HEK293 (cell line): ENCODE data around the gene CEP170B.
A peak's percentile ranks its signal among the peaks of the same experiment; 100 is the strongest.

Source experiments
- EGR2 ChIP-seq: fragments of 450-650 bp; formaldehyde crosslinking; IDR thresholded peaks from 2 replicates; pipeline ENCODE4 v1.5.1; 2016; ENCODE audit warnings: low read depth, missing biosample characterization, missing genetic modification characterization
- GLIS1 ChIP-seq: fragments of 450-650 bp; formaldehyde crosslinking; IDR thresholded peaks from 2 replicates; pipeline ENCODE4 v1.5.1; 2016; ENCODE audit warnings: missing biosample characterization, missing genetic modification characterization
- OSR2 ChIP-seq: fragments of 450-650 bp; formaldehyde crosslinking; IDR thresholded peaks from 2 replicates; pipeline ENCODE4 v1.5.1; 2016; ENCODE audit warnings: missing biosample characterization, missing genetic modification characterization
- SP2 ChIP-seq: fragments of 450-650 bp; formaldehyde crosslinking; IDR thresholded peaks from 2 replicates; pipeline ENCODE4 v1.5.1; 2016; ENCODE audit warnings: missing biosample characterization, missing genetic modification characterization
- TCF7L2 ChIP-seq: IDR thresholded peaks from 2 replicates; pipeline ENCODE4 v1.6.1; 2011; ENCODE audit warnings: low read depth, mild to moderate bottlenecking, inconsistent platforms, low read length, moderate library complexity, borderline replicate concordance
- ZBTB26 ChIP-seq: fragments of 450-650 bp; formaldehyde crosslinking; optimal IDR thresholded peaks from 2 replicates; pipeline ENCODE3; 2016; ENCODE audit warnings: missing biosample characterization, mild to moderate bottlenecking, missing genetic modification characterization
- ZFP69B ChIP-seq: fragments of 450-650 bp; formaldehyde crosslinking; IDR thresholded peaks from 2 replicates; pipeline ENCODE4 v1.5.1; 2016; ENCODE audit warnings: missing biosample characterization, missing genetic modification characterization
- ZNF148 ChIP-seq: fragments of 450-650 bp; formaldehyde crosslinking; IDR thresholded peaks from 2 replicates; pipeline ENCODE4 v1.5.0; 2017; ENCODE audit warnings: missing biosample characterization, missing genetic modification characterization, borderline replicate concordance
- ZNF184 ChIP-seq: fragments of 450-650 bp; IDR thresholded peaks from 2 replicates; pipeline ENCODE4 v1.5.1; 2018; ENCODE audit warnings: missing biosample characterization, mild to moderate bottlenecking, missing genetic modification characterization
- ZNF274 ChIP-seq, 2 experiments: fragments of 200-500 bp in 1 of 2; fragments of 450-650 bp in 1 of 2; sonication (Bioruptor generic) in 1 of 2; formaldehyde crosslinking in 1 of 2; IDR thresholded peaks; 2 replicates each; pipeline versions ENCODE4 v1.5.1 to v1.6.1; 2014 to 2016; ENCODE audit warnings: borderline replicate concordance in 1 of 2, inconsistent platforms in 1 of 2, low read length in 1 of 2, missing biosample characterization in 1 of 2, missing genetic modification characterization in 1 of 2
- ZNF324 ChIP-seq: fragments of 450-650 bp; formaldehyde crosslinking; IDR thresholded peaks from 2 replicates; pipeline ENCODE4 v1.5.1; 2016; ENCODE audit warnings: missing biosample characterization, missing genetic modification characterization
- ZNF362 ChIP-seq: fragments of 450-650 bp; formaldehyde crosslinking; IDR thresholded peaks from 2 replicates; pipeline ENCODE4 v1.5.1; 2016; ENCODE audit warnings: missing biosample characterization, missing genetic modification characterization
- ZNF514 ChIP-seq: fragments of 450-650 bp; formaldehyde crosslinking; IDR thresholded peaks from 2 replicates; pipeline ENCODE4 v1.5.1; 2016; ENCODE audit warnings: missing biosample characterization, missing genetic modification characterization
- ZNF529 ChIP-seq: fragments of 450-650 bp; formaldehyde crosslinking; IDR thresholded peaks from 2 replicates; pipeline ENCODE4 v1.5.1; 2017; ENCODE audit warnings: missing genetic modification characterization, missing biosample characterization; ENCODE audit not compliant: insufficient replicate concordance
- ZNF560 ChIP-seq: fragments of 450-650 bp; formaldehyde crosslinking; IDR thresholded peaks from 2 replicates; pipeline ENCODE4 v1.5.1; 2017; ENCODE audit warnings: missing biosample characterization, missing genetic modification characterization, borderline replicate concordance
- ZNF660 ChIP-seq: fragments of 450-650 bp; IDR thresholded peaks from 2 replicates; pipeline ENCODE4 v1.5.1; 2018; ENCODE audit warnings: missing biosample characterization, mild to moderate bottlenecking, missing genetic modification characterization
- ZSCAN4 ChIP-seq: fragments of 450-650 bp; formaldehyde crosslinking; IDR thresholded peaks from 2 replicates; pipeline ENCODE4 v1.5.1; 2017; ENCODE audit warnings: missing biosample characterization, missing genetic modification characterization
- ZXDB ChIP-seq: fragments of 450-650 bp; formaldehyde crosslinking; IDR thresholded peaks from 2 replicates; pipeline ENCODE4 v1.5.1; 2016; ENCODE audit warnings: missing biosample characterization, missing genetic modification characterization
- TF ChIP-seq, protein P1 (sequence below): fragments of 450-650 bp; formaldehyde crosslinking; IDR thresholded peaks from 2 replicates; pipeline ENCODE4 v1.5.1; 2017; ENCODE audit warnings: missing biosample characterization, missing genetic modification characterization
- TF ChIP-seq, protein P2 (sequence below): fragments of 450-650 bp; formaldehyde crosslinking; IDR thresholded peaks from 2 replicates; pipeline ENCODE4 v1.5.1; 2016; ENCODE audit warnings: missing biosample characterization, missing genetic modification characterization
- TF ChIP-seq, protein P3 (sequence below): fragments of 450-650 bp; formaldehyde crosslinking; IDR thresholded peaks from 2 replicates; pipeline ENCODE4 v1.5.1; 2016; ENCODE audit warnings: missing biosample characterization, missing genetic modification characterization

Gene CEP170B

GRCh38 chr14:104932676-104933631 is 67.9 kb downstream of the CEP170B start (continued):
- TF ChIP-seq ZXDB (tag by site-specific recombination) (peak; percentile 47; the same call in 1 of the 2 replicates), ZNF514 (no peak), ZNF274 (IDR thresholded peaks at IDR 0.05; ENCODE audit: low read length) (no peak), ZNF274 (tag by site-specific recombination; IDR thresholded peaks at IDR 0.05; ENCODE audit: borderline replicate concordance) (no peak), TCF7L2 (no peak), ZNF184 (tag by site-specific recombination) (no peak), ZNF660 (tag by site-specific recombination) (peak; percentile 95), ZBTB26 (tag by site-specific recombination) (peak; percentile 74), SP2 (tag by site-specific recombination) (peak; percentile 58), ZSCAN4 (no peak), ZNF560 (tag by site-specific recombination) (no peak), ZNF324 (tag by site-specific recombination) (peak; percentile 34; the same call in 1 of the 2 replicates), EGR2 (peak; percentile 68), OSR2 (tag by site-specific recombination) (no peak), ZNF148 (tag by site-specific recombination) (no peak), ZNF529 (tag by site-specific recombination) (no peak), GLIS1 (tag by site-specific recombination) (peak; percentile 76), ZFP69B (tag by site-specific recombination) (peak; percentile 65; the same call in 1 of the 2 replicates), ZNF362 (no peak)
- TF ChIP-seq, protein P1, sequence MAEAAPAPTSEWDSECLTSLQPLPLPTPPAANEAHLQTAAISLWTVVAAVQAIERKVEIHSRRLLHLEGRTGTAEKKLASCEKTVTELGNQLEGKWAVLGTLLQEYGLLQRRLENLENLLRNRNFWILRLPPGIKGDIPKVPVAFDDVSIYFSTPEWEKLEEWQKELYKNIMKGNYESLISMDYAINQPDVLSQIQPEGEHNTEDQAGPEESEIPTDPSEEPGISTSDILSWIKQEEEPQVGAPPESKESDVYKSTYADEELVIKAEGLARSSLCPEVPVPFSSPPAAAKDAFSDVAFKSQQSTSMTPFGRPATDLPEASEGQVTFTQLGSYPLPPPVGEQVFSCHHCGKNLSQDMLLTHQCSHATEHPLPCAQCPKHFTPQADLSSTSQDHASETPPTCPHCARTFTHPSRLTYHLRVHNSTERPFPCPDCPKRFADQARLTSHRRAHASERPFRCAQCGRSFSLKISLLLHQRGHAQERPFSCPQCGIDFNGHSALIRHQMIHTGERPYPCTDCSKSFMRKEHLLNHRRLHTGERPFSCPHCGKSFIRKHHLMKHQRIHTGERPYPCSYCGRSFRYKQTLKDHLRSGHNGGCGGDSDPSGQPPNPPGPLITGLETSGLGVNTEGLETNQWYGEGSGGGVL: peak; percentile 94
- TF ChIP-seq, protein P2, sequence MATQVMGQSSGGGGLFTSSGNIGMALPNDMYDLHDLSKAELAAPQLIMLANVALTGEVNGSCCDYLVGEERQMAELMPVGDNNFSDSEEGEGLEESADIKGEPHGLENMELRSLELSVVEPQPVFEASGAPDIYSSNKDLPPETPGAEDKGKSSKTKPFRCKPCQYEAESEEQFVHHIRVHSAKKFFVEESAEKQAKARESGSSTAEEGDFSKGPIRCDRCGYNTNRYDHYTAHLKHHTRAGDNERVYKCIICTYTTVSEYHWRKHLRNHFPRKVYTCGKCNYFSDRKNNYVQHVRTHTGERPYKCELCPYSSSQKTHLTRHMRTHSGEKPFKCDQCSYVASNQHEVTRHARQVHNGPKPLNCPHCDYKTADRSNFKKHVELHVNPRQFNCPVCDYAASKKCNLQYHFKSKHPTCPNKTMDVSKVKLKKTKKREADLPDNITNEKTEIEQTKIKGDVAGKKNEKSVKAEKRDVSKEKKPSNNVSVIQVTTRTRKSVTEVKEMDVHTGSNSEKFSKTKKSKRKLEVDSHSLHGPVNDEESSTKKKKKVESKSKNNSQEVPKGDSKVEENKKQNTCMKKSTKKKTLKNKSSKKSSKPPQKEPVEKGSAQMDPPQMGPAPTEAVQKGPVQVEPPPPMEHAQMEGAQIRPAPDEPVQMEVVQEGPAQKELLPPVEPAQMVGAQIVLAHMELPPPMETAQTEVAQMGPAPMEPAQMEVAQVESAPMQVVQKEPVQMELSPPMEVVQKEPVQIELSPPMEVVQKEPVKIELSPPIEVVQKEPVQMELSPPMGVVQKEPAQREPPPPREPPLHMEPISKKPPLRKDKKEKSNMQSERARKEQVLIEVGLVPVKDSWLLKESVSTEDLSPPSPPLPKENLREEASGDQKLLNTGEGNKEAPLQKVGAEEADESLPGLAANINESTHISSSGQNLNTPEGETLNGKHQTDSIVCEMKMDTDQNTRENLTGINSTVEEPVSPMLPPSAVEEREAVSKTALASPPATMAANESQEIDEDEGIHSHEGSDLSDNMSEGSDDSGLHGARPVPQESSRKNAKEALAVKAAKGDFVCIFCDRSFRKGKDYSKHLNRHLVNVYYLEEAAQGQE: no peak
- TF ChIP-seq, protein P3, sequence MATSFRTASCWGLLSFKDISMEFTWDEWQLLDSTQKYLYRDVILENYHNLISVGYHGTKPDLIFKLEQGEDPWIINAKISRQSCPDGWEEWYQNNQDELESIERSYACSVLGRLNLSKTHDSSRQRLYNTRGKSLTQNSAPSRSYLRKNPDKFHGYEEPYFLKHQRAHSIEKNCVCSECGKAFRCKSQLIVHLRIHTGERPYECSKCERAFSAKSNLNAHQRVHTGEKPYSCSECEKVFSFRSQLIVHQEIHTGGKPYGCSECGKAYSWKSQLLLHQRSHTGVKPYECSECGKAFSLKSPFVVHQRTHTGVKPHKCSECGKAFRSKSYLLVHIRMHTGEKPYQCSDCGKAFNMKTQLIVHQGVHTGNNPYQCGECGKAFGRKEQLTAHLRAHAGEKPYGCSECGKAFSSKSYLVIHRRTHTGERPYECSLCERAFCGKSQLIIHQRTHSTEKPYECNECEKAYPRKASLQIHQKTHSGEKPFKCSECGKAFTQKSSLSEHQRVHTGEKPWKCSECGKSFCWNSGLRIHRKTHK: no peak
